ENCODE data around the gene DLL3.

The DLL3 gene

DNA sequence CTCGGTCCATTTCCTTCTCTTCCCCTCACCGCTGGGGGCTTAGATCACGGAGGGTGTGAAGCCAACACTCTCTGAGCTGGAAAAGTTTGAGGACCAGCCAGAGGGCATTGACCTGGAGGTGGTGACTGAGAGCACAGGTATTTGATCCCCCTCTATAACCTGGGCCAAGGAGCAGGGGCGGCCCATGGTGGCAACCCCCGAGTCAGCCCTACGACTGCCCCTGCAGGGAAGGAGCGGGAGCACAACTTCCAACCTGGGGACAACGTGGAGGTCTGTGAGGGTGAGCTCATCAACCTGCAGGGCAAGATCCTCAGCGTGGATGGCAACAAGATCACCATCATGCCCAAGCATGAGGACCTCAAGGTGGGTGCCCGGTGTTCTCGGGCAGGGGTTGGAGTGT, 29.7 kb upstream of the DLL3 start:
- Histone ChIP-seq H3K9me2 (ENCODE audit: low read depth, low read length) (no peaks in the 10 kb centered on the region), H3F3A (ENCODE audit: insufficient read depth, low read length) (no peaks in the 10 kb centered on the region), H3K79me2 (ENCODE audit: insufficient read depth, low read length) (no peaks in the 10 kb centered on the region), H3K36me3 (ENCODE audit: insufficient read depth, low read length) (peaks cover 96% of the 10 kb centered on the region), H4K20me1 (ENCODE audit: insufficient read depth, low read length) (no peaks in the 10 kb centered on the region), H2AFZ (ENCODE audit: low read length) (no peak overlapping the region), H3K9ac (ENCODE audit: low read length) (no peak overlapping the region), H3K9me3 (ENCODE audit: low read length) (no peaks in the 10 kb centered on the region), H3K27ac (ENCODE audit: low read depth, low read length, poor library complexity, severe bottlenecking) (no peak overlapping the region), H3K27me3 (ENCODE audit: insufficient read depth, low read length) (no peaks in the 10 kb centered on the region), H3K4me1 (ENCODE audit: insufficient read depth, low read length, severe bottlenecking) (no peaks in the 10 kb centered on the region), H3K4me2 (ENCODE audit: low read length) (no peak overlapping the region), H3K4me3 (ENCODE audit: low read depth, low read length, poor library complexity, severe bottlenecking) (no peak overlapping the region)
- TF ChIP-seq, protein P1, sequence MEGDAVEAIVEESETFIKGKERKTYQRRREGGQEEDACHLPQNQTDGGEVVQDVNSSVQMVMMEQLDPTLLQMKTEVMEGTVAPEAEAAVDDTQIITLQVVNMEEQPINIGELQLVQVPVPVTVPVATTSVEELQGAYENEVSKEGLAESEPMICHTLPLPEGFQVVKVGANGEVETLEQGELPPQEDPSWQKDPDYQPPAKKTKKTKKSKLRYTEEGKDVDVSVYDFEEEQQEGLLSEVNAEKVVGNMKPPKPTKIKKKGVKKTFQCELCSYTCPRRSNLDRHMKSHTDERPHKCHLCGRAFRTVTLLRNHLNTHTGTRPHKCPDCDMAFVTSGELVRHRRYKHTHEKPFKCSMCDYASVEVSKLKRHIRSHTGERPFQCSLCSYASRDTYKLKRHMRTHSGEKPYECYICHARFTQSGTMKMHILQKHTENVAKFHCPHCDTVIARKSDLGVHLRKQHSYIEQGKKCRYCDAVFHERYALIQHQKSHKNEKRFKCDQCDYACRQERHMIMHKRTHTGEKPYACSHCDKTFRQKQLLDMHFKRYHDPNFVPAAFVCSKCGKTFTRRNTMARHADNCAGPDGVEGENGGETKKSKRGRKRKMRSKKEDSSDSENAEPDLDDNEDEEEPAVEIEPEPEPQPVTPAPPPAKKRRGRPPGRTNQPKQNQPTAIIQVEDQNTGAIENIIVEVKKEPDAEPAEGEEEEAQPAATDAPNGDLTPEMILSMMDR (IDR thresholded peaks at IDR 0.05; ENCODE audit: low read length): no peak
- no peak for TF ChIP-seq EZH2 (IDR thresholded peaks at IDR 0.05; ENCODE audit: borderline replicate concordance, low read length)

DNA sequence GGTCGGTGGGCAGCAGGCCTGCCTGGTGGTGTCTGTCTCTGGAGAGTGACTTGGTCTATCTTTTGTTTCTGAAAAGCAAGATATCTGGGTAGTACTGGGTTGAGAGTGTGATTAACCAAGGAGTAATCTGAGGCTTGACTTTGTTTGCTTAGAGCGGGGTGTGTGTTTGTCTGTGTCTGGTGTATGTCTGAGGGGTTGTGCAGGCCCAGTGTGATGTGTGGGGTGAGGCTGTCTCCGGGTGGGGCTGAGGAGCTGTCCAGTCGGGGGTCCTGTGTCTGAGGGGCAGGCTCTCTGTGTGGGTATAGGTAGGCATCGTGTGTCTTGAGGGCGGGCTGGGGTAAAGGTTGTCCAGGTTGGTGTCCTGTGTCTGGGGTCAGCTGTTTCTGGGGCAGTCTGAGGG, 29.2 kb upstream of the DLL3 start:
- TF ChIP-seq EZH2 (IDR thresholded peaks at IDR 0.05; ENCODE audit: borderline replicate concordance, low read length): no peak
- TF ChIP-seq, protein P1 (IDR thresholded peaks at IDR 0.05; ENCODE audit: low read length): no peak
- H3K79me2 ChIP-seq (ENCODE audit: insufficient read depth, low read length): no peaks in the 10 kb centered on the region
- no peaks in the 10 kb centered on the region for H3K4me1 ChIP-seq (ENCODE audit: insufficient read depth, low read length, severe bottlenecking)
- H3K9ac ChIP-seq (ENCODE audit: low read length): no peak overlapping the region
- no peak overlapping the region for H3K4me3 ChIP-seq (ENCODE audit: low read depth, low read length, poor library complexity, severe bottlenecking)
- no peaks in the 10 kb centered on the region for H3K9me3 ChIP-seq (ENCODE audit: low read length)
- H3K36me3 ChIP-seq (ENCODE audit: insufficient read depth, low read length): peaks cover 97% of the 10 kb centered on the region
- no peak overlapping the region for H3K27ac ChIP-seq (ENCODE audit: low read depth, low read length, poor library complexity, severe bottlenecking)
- no peak overlapping the region for H3K4me2 ChIP-seq (ENCODE audit: low read length)
- no peaks in the 10 kb centered on the region for H3K9me2 ChIP-seq (ENCODE audit: low read depth, low read length)
- no peaks in the 10 kb centered on the region for H4K20me1 ChIP-seq (ENCODE audit: insufficient read depth, low read length)
- no peaks in the 10 kb centered on the region for H3F3A ChIP-seq (ENCODE audit: insufficient read depth, low read length)
- no peaks in the 10 kb centered on the region for H3K27me3 ChIP-seq (ENCODE audit: insufficient read depth, low read length)
- H2AFZ ChIP-seq (ENCODE audit: low read length): no peak overlapping the region

DNA sequence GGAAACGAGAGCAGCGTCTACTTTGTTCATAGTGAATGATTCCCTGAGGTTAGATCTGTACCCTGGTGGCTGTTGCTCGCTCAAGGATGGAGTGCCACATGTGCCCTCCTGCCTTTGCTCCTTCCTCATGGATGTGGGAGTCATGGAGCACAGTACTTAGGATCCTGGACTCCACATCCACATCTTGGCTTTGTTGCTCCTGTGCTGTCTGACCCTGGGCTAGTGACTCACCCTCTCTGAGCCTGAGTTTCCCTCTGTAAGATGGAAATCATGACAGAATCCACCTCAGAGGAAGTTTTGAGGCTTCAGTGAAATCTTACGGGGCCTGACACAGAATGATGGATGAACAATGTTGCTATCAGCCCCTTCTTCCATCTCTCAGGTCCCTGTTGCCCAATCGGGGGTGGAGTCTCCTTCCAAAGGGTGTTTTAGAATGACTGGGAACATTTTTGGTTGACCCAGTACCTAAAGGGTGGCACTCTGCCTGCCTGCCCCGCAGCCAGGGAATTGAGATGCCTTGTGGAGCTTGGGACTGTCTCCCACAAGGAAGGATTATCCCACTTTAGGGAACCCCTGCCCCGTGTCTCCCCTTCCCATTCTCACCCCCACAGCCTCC, 27.9 kb upstream of the DLL3 start:
- Histone ChIP-seq H4K20me1 (ENCODE audit: insufficient read depth, low read length) (no peaks in the 10 kb centered on the region), H3K9me3 (ENCODE audit: low read length) (no peaks in the 10 kb centered on the region), H3K9me2 (ENCODE audit: low read depth, low read length) (no peaks in the 10 kb centered on the region), H3K4me2 (ENCODE audit: low read length) (no peak overlapping the region), H3K4me1 (ENCODE audit: insufficient read depth, low read length, severe bottlenecking) (no peaks in the 10 kb centered on the region), H3K9ac (ENCODE audit: low read length) (no peak overlapping the region), H3K4me3 (ENCODE audit: low read depth, low read length, poor library complexity, severe bottlenecking) (no peak overlapping the region), H3F3A (ENCODE audit: insufficient read depth, low read length) (no peaks in the 10 kb centered on the region), H3K27me3 (ENCODE audit: insufficient read depth, low read length) (no peaks in the 10 kb centered on the region), H3K27ac (ENCODE audit: low read depth, low read length, poor library complexity, severe bottlenecking) (no peak overlapping the region), H2AFZ (ENCODE audit: low read length) (no peak overlapping the region), H3K36me3 (ENCODE audit: insufficient read depth, low read length) (peaks cover 95% of the 10 kb centered on the region), H3K79me2 (ENCODE audit: insufficient read depth, low read length) (no peaks in the 10 kb centered on the region)
- TF ChIP-seq EZH2 (IDR thresholded peaks at IDR 0.05; ENCODE audit: borderline replicate concordance, low read length): no peak
- TF ChIP-seq, protein P1 (IDR thresholded peaks at IDR 0.05; ENCODE audit: low read length): no peak

Measured in OCI-LY1 (cell line).